ENCODE results near the gene NSG1. TPM values are rescaled to one million over a fixed set of nuclear protein-coding genes. Genes with fewer than 3 reads are reported as not detected.

Gene NSG1
- total and polyA plus RNA-seq, 4 donors: 0.58 to 1.5 (median 0.78) TPM; not detected in 1

GRCh38 chr4:4349867-4350266, 37.0 kb upstream of the NSG1 start:
- WGBS, 2 donors: 48 to 50% methylated on average over 3 of the region's 3 CpGs
- no peak overlapping the region for H3K4me3 ChIP-seq (ENCODE audit: low read length in 2 of 2)
- intact Hi-C loops (cut with DNase I): no loop called here
- peaks cover 1% of the 10 kb centered on the region for H3K9me3 ChIP-seq (ENCODE audit: control insufficient read depth, low read length)
- ATAC-seq (ENCODE audit: low FRiP score): no peak
- no peaks in the 10 kb centered on the region for H3K27me3 ChIP-seq (ENCODE audit: control insufficient read depth in 1 of 2, insufficient read depth in 2 of 2, low read length in 1 of 2)
- no peaks in the 10 kb centered on the region for H3K4me1 ChIP-seq (ENCODE audit: control insufficient read depth in 1 of 2, insufficient read depth in 2 of 2, low read length in 2 of 2)
- no peak for DNase-seq
- no peaks in the 10 kb centered on the region for H3K36me3 ChIP-seq (ENCODE audit: control insufficient read depth in 1 of 2, insufficient read depth in 2 of 2, low read length in 1 of 2)
- no peak overlapping the region for H3K27ac ChIP-seq (ENCODE audit: low read depth in 1 of 2, low read length in 2 of 2)

- ATAC-seq (ENCODE audit: low FRiP score): no peak
- no peak for DNase-seq
- H3K4me1 ChIP-seq (ENCODE audit: control insufficient read depth in 1 of 2, insufficient read depth in 2 of 2, low read length in 2 of 2): no peaks in the 10 kb centered on the region
- H3K4me3 ChIP-seq (ENCODE audit: low read length in 2 of 2): no peak overlapping the region
- H3K27ac ChIP-seq (ENCODE audit: low read depth in 1 of 2, low read length in 2 of 2): no peak overlapping the region
- peaks cover 1% of the 10 kb centered on the region for H3K9me3 ChIP-seq (ENCODE audit: control insufficient read depth, low read length)
- intact Hi-C loops (cut with DNase I): no loop called here
- H3K36me3 ChIP-seq (ENCODE audit: control insufficient read depth in 1 of 2, insufficient read depth in 2 of 2, low read length in 1 of 2): no peaks in the 10 kb centered on the region
- H3K27me3 ChIP-seq (ENCODE audit: control insufficient read depth in 1 of 2, insufficient read depth in 2 of 2, low read length in 1 of 2): peaks cover 0 to 3% of the 10 kb centered on the region in 2 donors
- 38 to 49% methylated on average over 4 of the region's 4 CpGs for WGBS, 2 donors
Measured at GRCh38 chr4:4350909-4351308, 36.0 kb upstream of the NSG1 start.

- Histone ChIP-seq H3K4me3 (ENCODE audit: low read length in 2 of 2) (no peak overlapping the region), H3K4me1 (ENCODE audit: control insufficient read depth in 1 of 2, insufficient read depth in 2 of 2, low read length in 2 of 2) (no peaks in the 10 kb centered on the region), H3K9me3 (ENCODE audit: control insufficient read depth, low read length) (peaks cover 1% of the 10 kb centered on the region), H3K27me3 (ENCODE audit: control insufficient read depth in 1 of 2, insufficient read depth in 2 of 2, low read length in 1 of 2) (peaks cover 0 to 3% of the 10 kb centered on the region in 2 donors), H3K27ac (ENCODE audit: low read depth in 1 of 2, low read length in 2 of 2) (no peak overlapping the region), H3K36me3 (ENCODE audit: control insufficient read depth in 1 of 2, insufficient read depth in 2 of 2, low read length in 1 of 2) (no peaks in the 10 kb centered on the region)
- WGBS, 2 donors: 44 to 54% methylated on average over 1 of the region's 1 CpG
- DNase-seq: peak in 1 of 2 donors; percentile 9
- ATAC-seq (ENCODE audit: low FRiP score): no peak
- intact Hi-C loops (cut with DNase I): no loop called here
Measured at GRCh38 chr4:4355302-4355701, 31.6 kb upstream of the NSG1 start.

GRCh38 chr4:4356106-4357041, 30.5 kb upstream of the NSG1 start:
- 48 to 51% methylated on average over 25 to 26 of the region's 26 CpGs for WGBS, 2 donors

GRCh38 chr4:4358093-4358854, 28.6 kb upstream of the NSG1 start:
- ATAC-seq (ENCODE audit: low FRiP score) (no peak), DNase-seq (peak in 1 of 2 donors; percentile 30)
- H3K9me3 ChIP-seq (ENCODE audit: control insufficient read depth, low read length): no peaks in the 10 kb centered on the region
- H3K36me3 ChIP-seq (ENCODE audit: control insufficient read depth in 1 of 2, insufficient read depth in 2 of 2, low read length in 1 of 2): no peaks in the 10 kb centered on the region
- peaks cover 0 to 3% of the 10 kb centered on the region in 2 donors for H3K27me3 ChIP-seq (ENCODE audit: control insufficient read depth in 1 of 2, insufficient read depth in 2 of 2, low read length in 1 of 2)
- 57 to 58% methylated on average over 13 of the region's 13 CpGs for WGBS, 2 donors
- no peak overlapping the region for H3K27ac ChIP-seq (ENCODE audit: low read depth in 1 of 2, low read length in 2 of 2)
- no peaks in the 10 kb centered on the region for H3K4me1 ChIP-seq (ENCODE audit: control insufficient read depth in 1 of 2, insufficient read depth in 2 of 2, low read length in 2 of 2)
- no peak overlapping the region for H3K4me3 ChIP-seq (ENCODE audit: low read length in 2 of 2)
- intact Hi-C loops (cut with DNase I): no loop called here

More at GRCh38 chr4:4356106-4357041, 30.5 kb upstream of the NSG1 start:
- intact Hi-C loops (cut with DNase I): no loop called here
- Histone ChIP-seq H3K9me3 (ENCODE audit: control insufficient read depth, low read length) (peaks cover 1% of the 10 kb centered on the region), H3K4me1 (ENCODE audit: control insufficient read depth in 1 of 2, insufficient read depth in 2 of 2, low read length in 2 of 2) (no peaks in the 10 kb centered on the region), H3K4me3 (ENCODE audit: low read length in 2 of 2) (no peak overlapping the region), H3K27me3 (ENCODE audit: control insufficient read depth in 1 of 2, insufficient read depth in 2 of 2, low read length in 1 of 2) (peaks cover 0 to 3% of the 10 kb centered on the region in 2 donors), H3K27ac (ENCODE audit: low read depth in 1 of 2, low read length in 2 of 2) (no peak overlapping the region), H3K36me3 (ENCODE audit: control insufficient read depth in 1 of 2, insufficient read depth in 2 of 2, low read length in 1 of 2) (no peaks in the 10 kb centered on the region)
- no peak for ATAC-seq (ENCODE audit: low FRiP score)
- peak in 1 of 2 donors; percentile 62 for DNase-seq

GRCh38 chr4:4361883-4362282, 25.0 kb upstream of the NSG1 start:
- no peaks in the 10 kb centered on the region for H3K36me3 ChIP-seq (ENCODE audit: control insufficient read depth in 1 of 2, insufficient read depth in 2 of 2, low read length in 1 of 2)
- no peak overlapping the region for H3K4me3 ChIP-seq (ENCODE audit: low read length in 2 of 2)
- intact Hi-C loops (cut with DNase I): no loop called here
- ATAC-seq (ENCODE audit: low FRiP score): no peak
- WGBS, 2 donors: 76% methylated on average over 8 of the region's 8 CpGs
- no peak overlapping the region for H3K27ac ChIP-seq (ENCODE audit: low read depth in 1 of 2, low read length in 2 of 2)
- no peaks in the 10 kb centered on the region for H3K9me3 ChIP-seq (ENCODE audit: control insufficient read depth, low read length)
- DNase-seq: peak in 1 of 2 donors; percentile 19
- H3K4me1 ChIP-seq (ENCODE audit: control insufficient read depth in 1 of 2, insufficient read depth in 2 of 2, low read length in 2 of 2): no peaks in the 10 kb centered on the region
- no peaks in the 10 kb centered on the region for H3K27me3 ChIP-seq (ENCODE audit: control insufficient read depth in 1 of 2, insufficient read depth in 2 of 2, low read length in 1 of 2)

GRCh38 chr4:4362991-4363697, 23.8 kb upstream of the NSG1 start:
- Histone ChIP-seq H3K27ac (ENCODE audit: low read depth in 1 of 2, low read length in 2 of 2) (no peak overlapping the region), H3K4me3 (ENCODE audit: low read length in 2 of 2) (no peak overlapping the region), H3K36me3 (ENCODE audit: control insufficient read depth in 1 of 2, insufficient read depth in 2 of 2, low read length in 1 of 2) (no peaks in the 10 kb centered on the region), H3K9me3 (ENCODE audit: control insufficient read depth, low read length) (no peaks in the 10 kb centered on the region), H3K4me1 (ENCODE audit: control insufficient read depth in 1 of 2, insufficient read depth in 2 of 2, low read length in 2 of 2) (no peaks in the 10 kb centered on the region), H3K27me3 (ENCODE audit: control insufficient read depth in 1 of 2, insufficient read depth in 2 of 2, low read length in 1 of 2) (no peaks in the 10 kb centered on the region)
- intact Hi-C loops (cut with DNase I): no loop called here
- ATAC-seq (ENCODE audit: low FRiP score): no peak
- 58 to 66% methylated on average over 16 of the region's 16 CpGs for WGBS, 2 donors
- peak in 1 of 2 donors; percentile 68 for DNase-seq

GRCh38 chr4:4364061-4364460, 22.8 kb upstream of the NSG1 start:
- H3K4me3 ChIP-seq (ENCODE audit: low read length in 2 of 2): no peak overlapping the region
- no peaks in the 10 kb centered on the region for H3K9me3 ChIP-seq (ENCODE audit: control insufficient read depth, low read length)
- H3K36me3 ChIP-seq (ENCODE audit: control insufficient read depth in 1 of 2, insufficient read depth in 2 of 2, low read length in 1 of 2): no peaks in the 10 kb centered on the region
- H3K27ac ChIP-seq (ENCODE audit: low read depth in 1 of 2, low read length in 2 of 2): no peak overlapping the region
- WGBS, 2 donors: 69 to 76% methylated on average over 3 of the region's 3 CpGs
- no peaks in the 10 kb centered on the region for H3K4me1 ChIP-seq (ENCODE audit: control insufficient read depth in 1 of 2, insufficient read depth in 2 of 2, low read length in 2 of 2)
- ATAC-seq (ENCODE audit: low FRiP score) (no peak), DNase-seq (peak in 1 of 2 donors; percentile 15)
- intact Hi-C loops (cut with DNase I): no loop called here
- H3K27me3 ChIP-seq (ENCODE audit: control insufficient read depth in 1 of 2, insufficient read depth in 2 of 2, low read length in 1 of 2): no peaks in the 10 kb centered on the region

All from aorta (tissue), 5 donors.